Measurements from ENCODE around the gene PHACTR3. TPM values are rescaled to one million over a fixed set of nuclear protein-coding genes. Genes with fewer than 3 reads are reported as not detected.
"Not testable (repeated sequence)": the region's sequence is repeated elsewhere in the genome, so short reads cannot be mapped to it uniquely, and the experiment has no call there.

PHACTR3 gene
- total RNA-seq, 1 experiment from 2014 or later, result not detected

GRCh38 chr20:59616306-59616705 lies 12.0 kb downstream of the PHACTR3 start:
- Histone ChIP-seq H3K79me2 (ENCODE audit: low read length) (no peaks in the 10 kb centered on the region), H3K9me3 (ENCODE audit: low read length) (no peaks in the 10 kb centered on the region), H3K9ac (ENCODE audit: low read length) (no peak overlapping the region), H3K4me2 (ENCODE audit: low read depth, low read length, poor library complexity, severe bottlenecking) (no peak overlapping the region), H3K27ac (ENCODE audit: low read length) (no peak overlapping the region), H3K9me2 (replicated peaks; ENCODE audit: insufficient read depth, low read length) (no peaks in the 10 kb centered on the region), H4K20me1 (ENCODE audit: insufficient read depth, low read depth, low read length) (no peaks in the 10 kb centered on the region), H2AFZ (ENCODE audit: low read length) (no peak overlapping the region), H3K4me3 (ENCODE audit: low read length) (no peak overlapping the region), H3K27me3 (ENCODE audit: low read length) (no peaks in the 10 kb centered on the region), H3K36me3 (ENCODE audit: insufficient read depth, low read length) (no peaks in the 10 kb centered on the region), H3K4me1 (ENCODE audit: low read length) (no peaks in the 10 kb centered on the region)
- DNase-seq, result no peak

- no peaks in the 10 kb centered on the region for H4K20me1 ChIP-seq (ENCODE audit: insufficient read depth, low read depth, low read length)
- no peaks in the 10 kb centered on the region for H3K9me3 ChIP-seq (ENCODE audit: low read length)
- H3K27ac ChIP-seq (ENCODE audit: low read length), result no peak overlapping the region
- H2AFZ ChIP-seq (ENCODE audit: low read length), result no peak overlapping the region
- no peak overlapping the region for H3K4me2 ChIP-seq (ENCODE audit: low read depth, low read length, poor library complexity, severe bottlenecking)
- H3K4me3 ChIP-seq (ENCODE audit: low read length), result no peak overlapping the region
- no peak overlapping the region for H3K9ac ChIP-seq (ENCODE audit: low read length)
- no peaks in the 10 kb centered on the region for H3K4me1 ChIP-seq (ENCODE audit: low read length)
- no peaks in the 10 kb centered on the region for H3K79me2 ChIP-seq (ENCODE audit: low read length)
- H3K27me3 ChIP-seq (ENCODE audit: low read length), result no peaks in the 10 kb centered on the region
- H3K36me3 ChIP-seq (ENCODE audit: insufficient read depth, low read length), result no peaks in the 10 kb centered on the region
- DNase-seq, result no peak
- no peaks in the 10 kb centered on the region for H3K9me2 ChIP-seq (replicated peaks; ENCODE audit: insufficient read depth, low read length)
These were observed 12.9 kb downstream of the PHACTR3 start for GRCh38 chr20:59617221-59617620.

GRCh38 chr20:59618131-59618530 lies 13.8 kb downstream of the PHACTR3 start:
- Histone ChIP-seq H3K9me2 (replicated peaks; ENCODE audit: insufficient read depth, low read length) (no peaks in the 10 kb centered on the region), H3K27me3 (ENCODE audit: low read length) (no peaks in the 10 kb centered on the region), H3K4me3 (ENCODE audit: low read length) (no peak overlapping the region), H3K4me1 (ENCODE audit: low read length) (no peaks in the 10 kb centered on the region), H3K9me3 (ENCODE audit: low read length) (no peaks in the 10 kb centered on the region), H2AFZ (ENCODE audit: low read length) (no peak overlapping the region), H3K36me3 (ENCODE audit: insufficient read depth, low read length) (no peaks in the 10 kb centered on the region), H3K79me2 (ENCODE audit: low read length) (no peaks in the 10 kb centered on the region), H4K20me1 (ENCODE audit: insufficient read depth, low read depth, low read length) (no peaks in the 10 kb centered on the region), H3K4me2 (ENCODE audit: low read depth, low read length, poor library complexity, severe bottlenecking) (no peak overlapping the region), H3K27ac (ENCODE audit: low read length) (no peak overlapping the region), H3K9ac (ENCODE audit: low read length) (no peak overlapping the region)
- DNase-seq, result no peak

- H3K9me2 ChIP-seq (replicated peaks; ENCODE audit: insufficient read depth, low read length); H3K79me2 ChIP-seq (ENCODE audit: low read length); H3K36me3 ChIP-seq (ENCODE audit: insufficient read depth, low read length); H3K4me2 ChIP-seq (ENCODE audit: low read depth, low read length, poor library complexity, severe bottlenecking); DNase-seq; H3K9me3 ChIP-seq (ENCODE audit: low read length); H3K4me3 ChIP-seq (ENCODE audit: low read length); H3K27me3 ChIP-seq (ENCODE audit: low read length); H2AFZ ChIP-seq (ENCODE audit: low read length); H3K9ac ChIP-seq (ENCODE audit: low read length); H4K20me1 ChIP-seq (ENCODE audit: insufficient read depth, low read depth, low read length); H3K4me1 ChIP-seq (ENCODE audit: low read length); H3K27ac ChIP-seq (ENCODE audit: low read length): not testable (repeated sequence)
These were observed 14.2 kb downstream of the PHACTR3 start for GRCh38 chr20:59618585-59618984.

GRCh38 chr20:59620860-59621505 lies 16.6 kb downstream of the PHACTR3 start:
- no peak for DNase-seq
- Histone ChIP-seq H3K27me3 (ENCODE audit: low read length) (no peaks in the 10 kb centered on the region), H3K36me3 (ENCODE audit: insufficient read depth, low read length) (no peaks in the 10 kb centered on the region), H3K9ac (ENCODE audit: low read length) (no peak overlapping the region), H3K4me2 (ENCODE audit: low read depth, low read length, poor library complexity, severe bottlenecking) (no peak overlapping the region), H3K9me2 (replicated peaks; ENCODE audit: insufficient read depth, low read length) (no peaks in the 10 kb centered on the region), H3K4me3 (ENCODE audit: low read length) (no peak overlapping the region), H3K9me3 (ENCODE audit: low read length) (no peaks in the 10 kb centered on the region), H3K79me2 (ENCODE audit: low read length) (no peaks in the 10 kb centered on the region), H3K27ac (ENCODE audit: low read length) (no peak overlapping the region), H2AFZ (ENCODE audit: low read length) (no peak overlapping the region), H4K20me1 (ENCODE audit: insufficient read depth, low read depth, low read length) (no peaks in the 10 kb centered on the region), H3K4me1 (ENCODE audit: low read length) (no peaks in the 10 kb centered on the region)

- H3K27me3 ChIP-seq (ENCODE audit: low read length), result no peaks in the 10 kb centered on the region
These were observed 18.2 kb downstream of the PHACTR3 start for GRCh38 chr20:59622496-59622895.

GRCh38 chr20:59623133-59623532 lies 18.8 kb downstream of the PHACTR3 start:
- H3K27me3 ChIP-seq (ENCODE audit: low read length), result no peaks in the 10 kb centered on the region
- no peak overlapping the region for H3K4me3 ChIP-seq (ENCODE audit: low read length)
- no peaks in the 10 kb centered on the region for H3K9me3 ChIP-seq (ENCODE audit: low read length)
- H3K4me2 ChIP-seq (ENCODE audit: low read depth, low read length, poor library complexity, severe bottlenecking), result no peak overlapping the region
- no peaks in the 10 kb centered on the region for H3K36me3 ChIP-seq (ENCODE audit: insufficient read depth, low read length)
- H3K27ac ChIP-seq (ENCODE audit: low read length), result no peak overlapping the region
- no peaks in the 10 kb centered on the region for H4K20me1 ChIP-seq (ENCODE audit: insufficient read depth, low read depth, low read length)
- H3K9me2 ChIP-seq (replicated peaks; ENCODE audit: insufficient read depth, low read length), result no peaks in the 10 kb centered on the region
- no peak overlapping the region for H3K9ac ChIP-seq (ENCODE audit: low read length)
- DNase-seq, result no peak
- no peaks in the 10 kb centered on the region for H3K79me2 ChIP-seq (ENCODE audit: low read length)
- H2AFZ ChIP-seq (ENCODE audit: low read length), result no peak overlapping the region
- H3K4me1 ChIP-seq (ENCODE audit: low read length), result no peaks in the 10 kb centered on the region

More at GRCh38 chr20:59622496-59622895, 18.2 kb downstream of the PHACTR3 start:
- no peak overlapping the region for H3K9ac ChIP-seq (ENCODE audit: low read length)
- H3K4me1 ChIP-seq (ENCODE audit: low read length), result no peaks in the 10 kb centered on the region
- H2AFZ ChIP-seq (ENCODE audit: low read length), result no peak overlapping the region
- H3K4me3 ChIP-seq (ENCODE audit: low read length), result no peak overlapping the region
- H3K9me2 ChIP-seq (replicated peaks; ENCODE audit: insufficient read depth, low read length), result no peaks in the 10 kb centered on the region
- DNase-seq, result no peak
- H3K27ac ChIP-seq (ENCODE audit: low read length), result no peak overlapping the region
- no peaks in the 10 kb centered on the region for H3K9me3 ChIP-seq (ENCODE audit: low read length)
- H4K20me1 ChIP-seq (ENCODE audit: insufficient read depth, low read depth, low read length), result no peaks in the 10 kb centered on the region
- H3K4me2 ChIP-seq (ENCODE audit: low read depth, low read length, poor library complexity, severe bottlenecking), result no peak overlapping the region
- H3K79me2 ChIP-seq (ENCODE audit: low read length), result no peaks in the 10 kb centered on the region
- H3K36me3 ChIP-seq (ENCODE audit: insufficient read depth, low read length), result no peaks in the 10 kb centered on the region

- Histone ChIP-seq H3K79me2 (ENCODE audit: low read length) (no peaks in the 10 kb centered on the region), H3K27ac (ENCODE audit: low read length) (no peak overlapping the region), H2AFZ (ENCODE audit: low read length) (no peak overlapping the region), H3K27me3 (ENCODE audit: low read length) (no peaks in the 10 kb centered on the region), H3K36me3 (ENCODE audit: insufficient read depth, low read length) (no peaks in the 10 kb centered on the region), H3K9me2 (replicated peaks; ENCODE audit: insufficient read depth, low read length) (no peaks in the 10 kb centered on the region), H3K9ac (ENCODE audit: low read length) (no peak overlapping the region), H3K4me3 (ENCODE audit: low read length) (no peak overlapping the region), H4K20me1 (ENCODE audit: insufficient read depth, low read depth, low read length) (no peaks in the 10 kb centered on the region), H3K9me3 (ENCODE audit: low read length) (no peaks in the 10 kb centered on the region), H3K4me2 (ENCODE audit: low read depth, low read length, poor library complexity, severe bottlenecking) (no peak overlapping the region), H3K4me1 (ENCODE audit: low read length) (no peaks in the 10 kb centered on the region)
- no peak for DNase-seq
These were observed 19.2 kb downstream of the PHACTR3 start for GRCh38 chr20:59623583-59623982.
